Prostate gland (tissue), 2 donors: Measurements from ENCODE around the gene CDRT15L2.
"Not testable (repeated sequence)": the region's sequence is repeated elsewhere in the genome, so short reads cannot be mapped to it uniquely, and the experiment has no call there.

Source experiments
- POLR2A ChIP-seq: fragments of 450-650 bp; IDR thresholded peaks from one replicate; pipeline ENCODE4 v1.6.1; 2016; ENCODE audit warnings: antibody characterized with exemption, mild to moderate bottlenecking
- POLR2AphosphoS5 ChIP-seq: sonication (generic); formaldehyde crosslinking; IDR thresholded peaks from one replicate; pipeline ENCODE4 v1.6.1; 2017; ENCODE audit warnings: antibody characterized with exemption
- TF ChIP-seq, protein P1 (sequence below), 4 experiments: fragments of 200-600 bp in 2 of 4; fragments of 450-650 bp in 2 of 4; sonication (generic) in 2 of 4; IDR thresholded peaks; 1 replicate in 3 of 4; 2 replicates in 1 of 4; pipeline ENCODE4 v1.5.1; 2016 to 2019; ENCODE audit warnings: antibody characterized with exemption in 4 of 4, mild to moderate bottlenecking in 2 of 4, moderate library complexity in 2 of 4

- TF ChIP-seq, protein P1, sequence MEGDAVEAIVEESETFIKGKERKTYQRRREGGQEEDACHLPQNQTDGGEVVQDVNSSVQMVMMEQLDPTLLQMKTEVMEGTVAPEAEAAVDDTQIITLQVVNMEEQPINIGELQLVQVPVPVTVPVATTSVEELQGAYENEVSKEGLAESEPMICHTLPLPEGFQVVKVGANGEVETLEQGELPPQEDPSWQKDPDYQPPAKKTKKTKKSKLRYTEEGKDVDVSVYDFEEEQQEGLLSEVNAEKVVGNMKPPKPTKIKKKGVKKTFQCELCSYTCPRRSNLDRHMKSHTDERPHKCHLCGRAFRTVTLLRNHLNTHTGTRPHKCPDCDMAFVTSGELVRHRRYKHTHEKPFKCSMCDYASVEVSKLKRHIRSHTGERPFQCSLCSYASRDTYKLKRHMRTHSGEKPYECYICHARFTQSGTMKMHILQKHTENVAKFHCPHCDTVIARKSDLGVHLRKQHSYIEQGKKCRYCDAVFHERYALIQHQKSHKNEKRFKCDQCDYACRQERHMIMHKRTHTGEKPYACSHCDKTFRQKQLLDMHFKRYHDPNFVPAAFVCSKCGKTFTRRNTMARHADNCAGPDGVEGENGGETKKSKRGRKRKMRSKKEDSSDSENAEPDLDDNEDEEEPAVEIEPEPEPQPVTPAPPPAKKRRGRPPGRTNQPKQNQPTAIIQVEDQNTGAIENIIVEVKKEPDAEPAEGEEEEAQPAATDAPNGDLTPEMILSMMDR (IDR thresholded peaks at IDR 0.05) = not testable (repeated sequence)
- not testable (repeated sequence) for TF ChIP-seq POLR2A
- TF ChIP-seq POLR2AphosphoS5 = peak; percentile 17
These were observed 37.5 kb upstream of the CDRT15L2 start for GRCh38 chr17:20541853-20542546.
